Activated CD4-positive, alpha-beta T cell treated with anti-CD3 and anti-CD28 coated beads for 24 hours (primary cell): ENCODE measurements around the gene PNMA1.

Experiments
- DNase-seq, 2 donors: peaks; one replicate each; pipeline ENCODE4 v3.0.0-alpha.2; 2020; ENCODE audit warnings: low read depth in 2 of 2

PNMA1 gene

DNA sequence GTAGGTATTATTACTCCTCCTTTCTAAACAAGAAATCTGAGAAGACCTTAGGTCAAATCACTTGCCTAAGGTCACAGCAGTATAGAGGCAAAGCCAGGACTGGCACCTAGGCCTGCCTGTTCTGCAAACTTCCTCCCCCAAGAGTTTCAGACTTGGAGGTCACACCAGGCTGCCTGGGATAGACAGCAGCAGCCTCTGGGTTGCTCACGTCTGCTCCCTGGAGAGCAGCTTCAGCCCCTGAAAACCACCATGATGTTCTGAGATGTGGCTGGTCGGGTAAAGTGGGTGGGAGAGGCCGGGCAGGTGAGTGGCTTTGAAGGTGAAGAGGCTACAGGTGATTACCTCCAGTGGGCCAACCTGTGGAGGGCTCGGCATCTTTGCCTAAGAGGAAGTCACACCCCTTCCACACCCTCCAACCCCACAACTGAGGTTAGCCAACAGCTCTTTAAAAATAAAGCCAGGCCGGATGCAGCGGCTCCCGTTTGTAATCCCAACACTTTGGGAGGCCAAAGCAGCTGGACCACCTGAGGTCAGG lies 37.0 kb upstream of the PNMA1 start:
- DNase-seq: no peak

DNA sequence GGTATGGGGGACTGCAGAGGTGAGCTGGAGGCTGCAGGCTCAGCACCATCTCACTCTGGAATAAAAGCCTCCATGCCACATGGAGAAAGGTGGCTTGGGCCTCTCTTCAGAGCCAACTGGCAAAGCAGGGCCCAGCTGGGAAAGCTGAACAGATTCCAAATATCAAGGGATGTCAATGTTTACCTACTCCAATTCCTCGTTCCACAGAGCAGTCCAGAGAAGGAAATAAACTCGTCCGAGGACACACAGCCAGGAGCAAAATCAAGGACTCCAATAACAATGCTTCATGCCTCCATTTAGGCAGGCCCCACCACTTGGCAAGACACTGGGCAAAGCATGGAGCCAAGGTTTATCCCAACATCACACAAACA lies 36.3 kb upstream of the PNMA1 start:
- DNase-seq: no peak

DNA sequence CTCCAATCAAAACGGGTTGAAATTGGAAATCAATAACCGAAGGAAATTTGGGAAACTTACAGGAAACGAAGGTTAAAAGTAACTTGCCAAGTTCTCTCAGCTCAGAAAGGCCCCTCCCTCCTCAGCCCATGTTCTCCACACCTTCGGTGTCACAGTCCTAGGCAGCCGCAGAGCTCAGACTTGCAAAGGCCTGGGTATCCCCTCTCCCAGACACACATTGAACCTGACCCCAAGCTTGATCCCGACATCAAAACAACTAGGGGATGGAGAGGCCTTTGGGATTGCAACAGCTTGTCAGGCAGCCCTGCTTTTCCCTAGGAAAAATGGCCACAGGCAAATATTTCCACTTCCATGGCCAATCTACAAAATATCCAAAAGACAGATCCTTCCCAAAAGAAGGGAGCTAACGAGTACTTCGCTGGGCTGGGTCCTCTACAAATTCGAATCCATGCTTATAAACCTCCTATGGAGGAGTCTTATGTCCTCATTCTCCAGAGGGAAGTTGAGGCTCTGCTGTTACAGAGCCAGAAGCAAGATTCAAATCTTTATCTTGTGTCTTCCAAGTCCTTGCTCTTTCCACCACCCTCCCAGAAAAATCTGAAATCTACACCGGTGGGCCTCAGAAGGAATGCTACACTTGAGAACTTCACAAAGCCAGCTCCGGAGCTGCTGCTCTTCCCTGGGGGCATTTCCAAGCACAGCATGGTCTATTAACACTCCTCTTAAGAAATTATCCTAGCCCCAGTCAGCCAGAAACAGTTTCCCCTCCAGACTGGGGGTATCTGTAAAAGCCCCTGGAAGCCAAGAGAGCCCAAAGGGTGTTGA lies 35.7 kb upstream of the PNMA1 start:
- DNase-seq: no peak

DNA sequence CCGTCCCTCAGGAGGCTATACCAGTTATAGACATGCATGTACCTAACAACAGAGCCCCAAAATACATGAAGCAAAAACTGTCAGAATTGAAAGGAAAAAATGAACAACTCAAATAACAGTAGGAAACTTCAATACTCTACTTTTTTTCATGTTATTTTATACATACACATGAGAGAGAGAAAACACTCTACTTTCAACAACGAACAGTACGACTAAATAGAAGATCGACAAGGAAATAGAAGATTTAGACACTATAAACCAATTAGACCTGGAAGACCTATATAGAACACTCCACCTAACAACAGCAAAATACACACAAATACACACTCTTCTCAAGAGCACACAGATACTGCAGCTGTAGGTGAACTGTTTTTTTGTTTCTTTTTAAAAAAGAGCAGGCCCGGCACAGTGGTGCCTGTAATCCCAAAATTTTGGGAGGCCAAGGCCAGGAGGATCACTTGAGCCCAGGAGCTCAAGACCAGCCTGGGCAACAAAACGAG lies 34.7 kb upstream of the PNMA1 start:
- DNase-seq: no peak

DNA sequence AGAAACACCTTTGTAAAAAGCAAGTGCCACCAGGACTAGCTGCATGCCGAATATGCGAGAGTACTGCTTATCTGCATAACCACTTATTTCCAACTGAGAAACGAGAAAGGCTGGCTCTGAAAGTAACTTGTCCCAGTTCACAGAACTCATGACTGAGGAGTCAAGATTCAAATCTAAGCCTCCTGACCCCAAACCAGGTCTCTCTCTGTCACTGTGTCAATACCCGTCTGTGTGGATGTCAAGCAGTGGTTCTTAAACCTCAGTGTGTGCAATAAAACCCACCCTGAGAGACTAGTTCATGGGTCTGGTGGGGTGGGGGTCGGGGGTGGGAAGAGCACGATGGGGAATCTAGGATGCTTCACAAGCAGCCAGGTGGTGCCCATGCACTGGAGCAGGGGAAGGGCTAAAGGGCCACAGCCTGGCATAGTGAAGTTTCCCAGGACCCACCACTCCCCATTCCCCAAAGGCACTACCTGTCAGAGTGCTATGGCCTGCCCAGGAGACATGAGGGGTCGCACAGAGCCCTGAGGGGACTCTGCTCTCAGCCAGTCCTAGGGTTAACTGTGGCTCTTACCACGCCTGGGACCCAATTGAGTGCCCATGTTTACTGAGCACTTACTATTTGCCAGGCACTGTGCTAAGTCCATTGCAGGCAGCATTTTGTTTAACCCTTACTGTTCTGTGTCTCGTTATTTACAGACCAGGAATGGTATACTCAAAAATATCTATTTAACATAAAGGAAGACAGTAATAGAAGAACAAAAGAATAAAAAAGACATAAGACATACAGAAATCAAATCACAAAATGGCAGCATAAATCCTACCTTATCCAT lies 33.4 kb upstream of the PNMA1 start:
- no peak for DNase-seq

DNA sequence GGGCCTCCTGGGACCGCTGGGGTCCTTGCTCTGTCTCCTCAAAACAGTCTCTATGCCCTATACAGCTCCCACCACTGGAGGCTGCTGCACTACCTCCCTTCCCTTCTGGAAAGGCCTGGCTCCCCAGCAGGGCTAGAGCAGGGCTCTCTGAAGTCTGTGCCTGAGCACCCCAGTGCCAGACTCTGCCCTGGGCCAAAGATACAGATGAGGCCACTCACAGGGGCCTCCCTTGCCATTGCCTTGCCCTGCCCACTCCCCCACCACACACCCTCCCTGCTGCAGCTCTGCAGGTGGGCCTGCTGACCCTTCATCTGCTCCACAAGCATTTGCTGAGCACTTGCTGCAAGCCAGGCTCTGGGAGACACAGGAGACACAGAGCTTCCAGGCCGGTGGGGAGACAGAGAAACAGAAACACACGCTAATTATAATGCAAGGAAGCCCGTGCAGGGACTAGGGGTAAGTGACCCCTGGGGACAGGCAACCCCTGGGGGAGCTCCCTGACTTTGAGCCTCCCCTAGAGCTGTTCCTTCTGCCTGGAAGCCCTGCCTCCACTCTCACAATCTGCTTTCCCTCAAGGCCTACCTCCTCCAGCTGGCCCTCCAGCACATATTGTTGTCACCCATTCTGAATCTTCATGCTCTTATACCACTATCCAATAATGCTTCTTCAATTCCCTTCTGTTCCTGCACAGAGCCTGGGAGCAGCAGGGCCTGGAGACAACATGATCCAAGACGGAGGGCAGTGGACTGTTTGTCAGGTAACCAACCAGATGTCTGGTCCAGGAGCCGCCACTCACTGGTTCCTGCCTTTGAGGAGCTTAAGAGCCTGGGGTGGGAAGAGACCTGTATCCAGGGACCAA lies 32.6 kb upstream of the PNMA1 start:
- no peak for DNase-seq

DNA sequence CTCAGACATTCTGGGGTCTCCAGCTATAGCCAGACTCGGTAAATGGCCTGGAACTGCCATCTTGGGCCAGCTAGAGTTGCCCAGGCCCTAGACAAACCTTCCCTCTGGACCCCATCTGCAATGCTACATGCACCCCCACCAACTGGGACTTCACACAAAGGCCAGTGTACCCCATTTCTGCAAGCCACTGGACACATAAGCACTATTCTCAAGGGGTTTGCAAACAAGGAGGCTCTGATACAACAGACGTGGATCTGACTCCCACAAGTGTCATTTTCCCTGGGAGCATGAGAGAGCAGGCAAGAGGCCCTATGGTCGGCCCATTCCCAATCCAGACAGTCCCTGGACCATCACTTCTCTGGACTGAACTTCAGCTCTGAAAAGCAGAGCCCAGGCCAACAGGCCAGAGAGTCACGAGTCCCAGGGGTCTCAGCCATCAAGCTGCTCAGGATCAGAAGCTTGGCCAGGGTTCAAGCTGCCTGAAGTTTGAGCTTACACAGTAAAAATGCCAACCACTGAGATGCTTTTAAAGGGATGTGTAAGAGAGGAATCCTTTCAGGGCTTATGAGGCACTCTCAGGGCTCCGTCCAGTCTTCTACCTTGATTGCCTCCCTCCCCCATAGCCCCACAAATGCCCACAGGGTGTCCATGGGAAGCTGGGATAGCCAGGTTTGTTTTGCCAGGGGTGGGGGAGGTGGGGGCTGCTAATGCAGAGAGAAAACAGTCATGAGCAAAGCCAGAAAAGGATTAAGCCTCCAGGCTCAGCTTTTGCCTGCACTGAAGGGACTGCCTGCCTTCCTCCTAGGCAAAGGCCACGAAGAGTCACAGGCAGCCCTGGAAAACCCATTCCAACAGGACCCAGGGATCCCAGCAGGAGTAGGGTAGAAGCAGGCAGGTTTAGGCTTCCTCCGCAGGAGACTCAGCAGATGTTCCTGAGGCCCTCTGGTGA lies 31.7 kb upstream of the PNMA1 start:
- no peak for DNase-seq

DNA sequence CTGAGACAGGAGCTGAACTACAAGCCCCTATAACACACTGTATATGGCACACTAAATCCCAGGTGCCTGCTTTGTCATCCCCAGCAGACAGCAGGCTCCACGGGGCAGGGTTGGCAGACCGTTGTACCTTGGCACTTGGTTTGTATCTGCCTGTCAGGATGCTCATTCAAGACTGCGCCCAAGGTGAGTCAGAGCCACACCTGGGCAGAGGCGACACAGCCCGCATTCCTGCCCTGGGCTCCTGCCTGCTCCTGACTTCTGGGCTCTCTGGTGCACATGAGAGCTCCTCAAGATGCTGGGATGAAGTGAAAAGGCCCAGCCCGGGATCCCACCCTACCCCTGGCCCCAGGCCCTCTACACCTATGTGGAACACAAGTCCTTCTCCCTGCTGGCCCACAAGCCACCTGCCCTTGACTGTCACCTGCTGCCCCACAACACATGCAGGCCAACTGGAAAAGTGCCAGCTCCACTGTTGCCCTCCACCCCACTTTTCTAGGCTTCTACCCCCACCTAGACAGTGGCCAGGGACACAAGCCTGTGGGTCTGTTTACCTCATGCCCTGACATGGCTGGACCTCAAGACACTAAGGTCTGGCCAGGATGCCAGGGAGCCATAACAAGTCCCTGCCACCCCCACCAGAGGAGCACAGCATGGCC lies 30.8 kb upstream of the PNMA1 start:
- no peak for DNase-seq

DNA sequence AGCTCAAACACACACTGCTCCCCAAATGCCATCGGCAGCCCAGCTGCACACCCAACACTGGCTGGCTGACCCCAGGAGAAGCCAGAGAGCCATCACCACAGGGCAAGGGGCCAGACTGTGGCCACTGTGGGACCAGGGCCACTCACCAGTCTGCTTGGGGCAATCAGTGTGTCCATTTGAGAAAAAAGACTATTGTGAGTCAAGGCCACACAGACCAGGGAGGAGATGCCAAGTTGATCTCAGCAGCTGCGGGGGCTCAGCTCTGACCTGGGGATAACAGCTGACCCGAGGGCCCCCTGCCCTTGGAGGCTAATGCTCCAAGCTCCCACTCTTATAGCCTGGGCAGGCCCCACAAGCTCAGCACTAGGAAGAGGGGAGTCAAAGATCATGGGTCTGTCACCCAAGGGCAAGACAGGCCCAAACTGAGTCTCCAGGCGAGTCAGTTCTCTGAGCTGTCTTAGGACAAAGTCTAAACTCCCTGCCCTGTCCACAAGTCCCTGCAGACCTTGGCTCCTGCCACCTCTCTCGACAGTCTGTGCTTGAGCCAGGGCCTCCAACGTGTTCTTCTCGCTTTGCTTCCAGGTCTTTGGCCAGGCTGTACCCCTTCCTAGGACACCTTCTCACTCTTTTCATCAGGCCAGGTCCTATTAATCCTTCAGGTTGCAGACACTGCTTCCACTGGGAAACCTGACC lies 30.1 kb upstream of the PNMA1 start:
- no peak for DNase-seq

DNA sequence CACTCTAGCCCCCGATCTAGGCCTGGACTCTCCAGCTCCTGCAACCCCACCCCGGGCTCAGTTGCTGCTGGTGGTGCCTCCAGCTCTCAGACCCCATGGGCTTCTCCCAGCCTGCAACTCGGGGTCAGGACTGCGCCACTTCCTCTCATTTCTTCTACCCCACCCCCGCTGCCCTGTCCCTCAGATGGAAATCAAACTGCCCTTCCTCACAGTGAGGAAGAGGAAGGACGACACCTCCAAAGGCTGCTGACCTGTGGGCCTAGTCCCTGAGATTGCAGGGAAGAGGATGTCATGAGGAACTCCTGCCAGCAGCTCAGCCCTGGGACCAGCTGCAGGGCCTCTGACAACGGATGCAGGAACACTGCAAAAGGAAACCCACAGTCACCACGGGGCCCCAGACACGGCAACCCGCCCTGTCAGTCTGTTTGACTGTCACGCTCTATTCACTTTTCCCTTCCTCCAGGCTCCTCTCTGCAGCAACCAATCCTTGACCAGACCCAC lies 29.3 kb upstream of the PNMA1 start:
- DNase-seq: no peak

DNA sequence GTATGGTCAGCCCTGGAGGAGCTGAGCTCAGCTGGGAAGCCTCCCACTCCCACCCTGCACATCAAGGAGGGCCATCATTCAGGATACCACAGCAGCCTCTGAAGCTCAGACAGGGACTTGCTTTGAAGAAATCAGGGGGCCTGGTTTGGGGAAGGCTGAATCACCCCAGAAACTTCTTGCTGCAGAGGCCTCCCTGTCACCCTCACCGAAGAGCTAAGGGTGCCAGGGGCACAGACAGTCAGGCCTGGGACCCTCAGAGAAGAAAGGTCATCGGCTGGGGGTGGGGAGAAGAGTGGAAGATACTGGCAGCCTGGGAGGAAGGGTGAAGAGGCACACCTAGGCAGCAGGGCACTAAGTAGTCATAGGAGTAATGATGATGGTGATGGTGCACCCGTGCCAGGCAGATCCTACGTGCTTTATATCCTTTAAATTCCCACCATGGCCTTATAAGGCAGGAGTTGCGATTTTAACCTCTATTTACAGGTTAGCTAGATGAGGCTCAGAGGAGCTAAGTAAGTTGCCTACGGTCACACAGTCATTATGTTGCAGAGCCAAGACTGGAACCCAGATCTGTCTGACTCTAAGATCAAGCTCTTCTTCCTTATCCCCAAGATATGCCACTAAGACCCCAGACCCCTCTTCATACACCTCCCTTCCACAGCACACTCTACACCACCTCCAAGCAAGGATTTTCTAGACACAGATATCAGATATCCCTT lies 28.5 kb upstream of the PNMA1 start:
- no peak for DNase-seq

DNA sequence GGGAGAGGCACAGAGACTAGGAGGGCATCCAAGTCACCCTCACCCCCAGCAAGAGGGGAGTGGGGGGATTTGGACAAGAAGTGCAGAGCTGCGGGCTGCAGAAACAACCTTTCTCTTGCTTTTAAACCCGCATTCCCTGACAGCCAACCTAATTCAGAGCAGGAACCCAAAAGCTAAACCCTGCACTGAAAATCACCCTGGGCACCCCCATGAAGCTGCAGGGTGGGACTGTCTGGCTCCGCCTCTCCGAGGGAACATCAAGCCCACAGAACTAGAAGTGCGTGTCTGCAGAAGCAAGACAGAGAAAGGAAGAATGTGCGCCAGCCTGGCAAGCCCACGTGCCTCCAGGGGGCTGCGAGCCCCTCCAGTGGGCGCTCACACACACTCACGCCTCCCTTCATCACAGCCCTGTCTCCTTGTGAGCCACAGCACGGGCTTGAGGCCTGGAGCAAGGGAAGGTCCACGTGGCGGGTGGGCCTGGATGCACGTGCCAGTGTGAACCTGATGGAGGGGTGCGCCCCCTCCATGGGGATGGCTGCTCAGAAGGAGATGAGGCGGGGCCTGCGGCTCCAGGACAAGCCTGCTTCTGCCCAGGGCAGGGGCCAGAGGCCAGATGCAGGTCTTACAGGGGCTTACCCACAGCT lies 27.8 kb upstream of the PNMA1 start:
- no peak for DNase-seq

DNA sequence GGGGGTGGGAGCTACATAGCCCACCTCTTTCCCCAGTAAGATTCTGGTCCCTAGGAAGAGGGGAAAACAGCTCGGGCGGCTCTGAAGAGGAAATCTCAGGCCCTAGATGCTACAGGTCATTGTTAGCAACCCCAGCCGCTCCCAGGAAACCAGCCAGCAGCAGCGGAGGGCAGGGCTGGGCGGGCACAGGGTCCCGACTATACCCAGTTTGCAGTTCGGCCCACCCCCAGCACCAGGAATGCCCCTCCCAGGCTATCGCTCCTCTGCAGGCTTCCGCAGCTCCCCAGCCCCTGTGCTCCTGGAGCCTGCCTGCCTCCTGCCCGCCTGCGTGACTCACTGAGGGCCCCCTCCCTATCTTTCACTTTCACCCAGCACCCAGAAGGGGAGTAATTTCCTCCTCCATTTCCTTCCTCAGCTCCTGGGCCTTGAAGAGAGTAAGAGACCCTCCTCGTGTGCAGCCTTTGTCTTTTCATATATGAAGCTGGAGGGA lies 27.2 kb upstream of the PNMA1 start:
- peak; percentile 55 to 67 for DNase-seq

DNA sequence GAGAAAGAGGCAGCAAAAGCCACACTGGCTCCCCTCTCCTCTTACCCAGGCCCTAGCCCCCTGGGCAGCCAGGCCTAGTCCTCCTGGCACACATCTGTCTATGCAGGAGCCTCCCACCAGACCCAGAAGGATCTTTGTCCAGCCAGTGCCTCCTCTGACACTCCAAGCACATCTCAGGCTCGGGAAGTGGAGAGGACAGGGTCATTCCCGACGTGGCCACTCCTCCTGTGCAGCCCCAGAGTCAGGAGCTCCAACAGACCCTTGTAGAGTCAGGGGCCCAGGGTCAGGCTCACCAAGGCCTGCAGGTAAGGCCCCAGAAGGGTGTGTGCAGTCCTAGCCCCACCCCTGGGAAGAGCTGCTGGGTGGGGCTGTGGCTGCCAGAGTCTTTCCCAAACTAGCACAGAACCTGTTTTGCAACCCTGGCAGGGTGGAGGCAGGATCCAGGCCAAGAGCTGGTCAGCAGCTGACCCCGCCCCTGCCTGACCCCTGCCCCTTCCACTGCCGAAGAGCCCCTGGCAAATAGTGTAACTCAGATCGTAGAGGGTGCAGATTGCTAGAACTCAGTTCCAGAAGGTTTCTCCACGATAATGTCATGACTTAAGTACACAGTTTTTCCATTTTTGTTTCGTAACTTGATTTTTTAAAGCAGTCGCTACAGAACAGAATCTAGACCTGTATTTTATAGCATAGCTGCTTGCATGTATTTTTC lies 26.6 kb upstream of the PNMA1 start:
- no peak for DNase-seq

DNA sequence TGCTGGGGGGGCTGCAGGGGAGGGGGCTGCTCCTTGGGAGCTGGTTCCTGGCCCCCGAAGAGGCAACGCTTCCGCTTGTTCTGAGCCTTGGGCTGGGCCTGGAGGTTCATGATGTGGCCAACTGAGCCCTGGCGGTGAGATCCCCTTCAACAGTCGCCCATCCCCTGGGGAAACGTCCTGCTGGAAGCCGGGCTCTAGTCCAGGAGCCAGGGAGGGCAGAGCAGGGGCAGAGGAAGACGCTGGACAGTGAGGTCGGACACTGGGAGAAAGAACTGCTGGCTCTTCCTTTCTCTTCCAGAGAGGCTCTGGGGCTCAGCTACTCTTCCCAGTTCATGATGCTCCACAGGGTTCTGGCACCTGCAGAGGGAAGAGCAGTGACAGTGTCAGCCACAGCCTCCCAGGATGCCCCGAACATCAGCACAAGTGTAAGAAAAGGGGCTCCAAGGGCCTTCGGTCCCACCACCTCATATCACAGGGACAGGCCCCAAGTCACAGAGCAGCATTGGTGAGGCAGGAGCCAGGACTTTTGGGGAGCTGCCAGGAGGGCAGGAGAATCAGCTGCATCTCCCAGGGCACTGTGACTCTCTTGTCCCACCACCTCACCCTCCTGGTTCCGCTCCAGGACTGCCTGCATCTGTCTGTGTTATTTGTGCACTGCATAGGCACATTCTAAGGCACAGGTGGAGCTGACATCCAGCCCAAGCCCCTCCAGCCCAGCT lies 25.9 kb upstream of the PNMA1 start:
- DNase-seq: no peak

DNA sequence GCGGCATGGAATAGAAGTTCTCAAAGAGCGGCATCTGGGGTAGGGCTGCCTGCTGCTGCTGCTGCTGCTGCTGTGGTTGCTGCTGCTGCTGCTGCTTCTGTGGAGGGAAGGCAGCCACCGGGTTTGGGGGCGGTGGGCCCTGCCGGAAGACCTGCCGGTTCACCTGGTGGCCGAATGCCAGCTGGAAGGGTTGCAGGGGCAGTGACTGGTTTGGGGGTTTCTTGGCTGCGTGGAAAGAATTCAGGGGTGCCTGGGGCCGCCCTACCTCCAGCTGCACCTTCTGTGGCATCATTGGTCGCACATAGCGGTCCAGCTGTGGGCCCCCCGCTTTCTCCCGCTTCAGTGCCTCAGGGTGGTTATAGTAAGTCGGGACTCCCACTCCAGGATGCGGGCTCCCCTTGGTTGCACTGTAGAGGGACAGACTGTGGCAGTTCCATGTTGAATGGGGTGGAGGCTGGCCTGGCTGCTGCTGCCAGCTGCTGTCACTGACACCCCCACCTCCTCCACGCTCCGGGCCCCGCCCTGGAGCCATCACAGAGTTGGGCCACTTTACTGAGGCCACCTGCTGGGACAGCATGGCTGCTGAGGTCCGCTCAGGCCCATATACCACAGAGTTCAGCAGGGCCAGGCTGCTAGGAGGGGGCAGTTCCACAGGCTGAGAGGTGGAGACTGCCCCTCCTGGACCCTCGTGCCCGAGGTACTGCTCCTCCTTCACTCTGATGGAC lies 25.2 kb upstream of the PNMA1 start:
- no peak for DNase-seq
